ENCODE results near the gene EMID1.

DNA sequence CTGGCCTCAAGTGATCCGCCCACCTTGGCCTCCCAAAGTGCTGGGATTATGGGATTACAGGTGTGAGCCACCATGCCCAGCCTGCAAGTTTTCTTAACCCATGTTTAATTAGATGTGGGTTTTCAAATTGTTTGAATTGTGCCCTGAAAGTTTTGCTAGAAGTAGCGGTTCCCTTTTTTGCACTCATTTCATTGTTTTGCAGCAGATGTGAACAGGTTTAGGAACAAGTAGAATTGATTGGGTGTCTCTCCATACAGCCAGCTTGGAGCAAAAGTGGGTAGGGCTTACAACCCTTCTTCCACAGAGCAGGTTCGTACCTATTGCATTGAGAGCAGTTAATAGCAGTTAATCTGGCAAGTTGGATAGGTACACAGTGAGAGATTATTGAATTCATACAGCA, 78.5 kb downstream of the EMID1 start:
- TF ChIP-seq, protein P1, sequence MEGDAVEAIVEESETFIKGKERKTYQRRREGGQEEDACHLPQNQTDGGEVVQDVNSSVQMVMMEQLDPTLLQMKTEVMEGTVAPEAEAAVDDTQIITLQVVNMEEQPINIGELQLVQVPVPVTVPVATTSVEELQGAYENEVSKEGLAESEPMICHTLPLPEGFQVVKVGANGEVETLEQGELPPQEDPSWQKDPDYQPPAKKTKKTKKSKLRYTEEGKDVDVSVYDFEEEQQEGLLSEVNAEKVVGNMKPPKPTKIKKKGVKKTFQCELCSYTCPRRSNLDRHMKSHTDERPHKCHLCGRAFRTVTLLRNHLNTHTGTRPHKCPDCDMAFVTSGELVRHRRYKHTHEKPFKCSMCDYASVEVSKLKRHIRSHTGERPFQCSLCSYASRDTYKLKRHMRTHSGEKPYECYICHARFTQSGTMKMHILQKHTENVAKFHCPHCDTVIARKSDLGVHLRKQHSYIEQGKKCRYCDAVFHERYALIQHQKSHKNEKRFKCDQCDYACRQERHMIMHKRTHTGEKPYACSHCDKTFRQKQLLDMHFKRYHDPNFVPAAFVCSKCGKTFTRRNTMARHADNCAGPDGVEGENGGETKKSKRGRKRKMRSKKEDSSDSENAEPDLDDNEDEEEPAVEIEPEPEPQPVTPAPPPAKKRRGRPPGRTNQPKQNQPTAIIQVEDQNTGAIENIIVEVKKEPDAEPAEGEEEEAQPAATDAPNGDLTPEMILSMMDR (optimal IDR thresholded peaks at IDR 0.05 in 1 of 3, IDR thresholded peaks at IDR 0.05 in 1 of 3, conservative IDR thresholded peaks at IDR 0.05 in 1 of 3; ENCODE audit: extremely low read depth in 1 of 3, insufficient read depth in 2 of 3, low read length in 3 of 3): no peak
- no peak for TF ChIP-seq EZH2 (IDR thresholded peaks at IDR 0.05; ENCODE audit: low read length)

All from keratinocyte (primary cell).